Umbilical cord (tissue), 2 donors: Measurements from ENCODE around the gene UGT1A8. TPM values are rescaled to one million over a fixed set of nuclear protein-coding genes. Genes with fewer than 3 reads are reported as not detected.
"Not testable (repeated sequence)": the region's sequence is repeated elsewhere in the genome, so short reads cannot be mapped to it uniquely, and the experiment has no call there.

Experiments
- DNase-seq: peaks from one replicate; pipeline ENCODE4 v3.0.0-alpha.2; 2015; ENCODE audit warnings: low spot score
- total RNA-seq: library from RNA; depleted of rRNA; stranded (reverse); fragments of >200 nt; gene quantifications from one replicate; pipeline ENCODE4 v1.2.3, GENCODE V29; 2014; ENCODE audit warnings: low replicate concordance; ENCODE audit not compliant: insufficient read depth

The UGT1A8 gene
- total RNA-seq, 1 donor from 2014 or later: 6.5 TPM

DNA sequence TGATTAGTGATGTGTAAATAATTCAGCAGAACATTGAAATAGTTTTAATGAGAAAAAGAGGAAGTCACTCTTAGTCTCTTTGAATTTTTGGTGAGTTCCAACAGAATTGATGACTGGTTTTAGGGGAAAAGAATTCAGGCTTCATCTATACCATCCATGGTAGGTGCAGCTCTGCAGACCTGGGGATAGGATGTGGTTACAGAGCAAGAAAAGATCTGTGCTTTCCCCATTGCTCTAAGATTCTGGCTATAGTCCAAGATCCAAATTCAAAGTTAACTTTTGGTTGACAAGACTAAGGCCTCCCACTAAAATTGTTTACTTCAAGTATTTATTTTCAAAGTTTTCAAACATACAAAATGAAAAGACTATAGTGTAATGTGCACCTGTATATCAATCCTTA is 22.4 kb downstream of the UGT1A8 start:
- DNase-seq: no peak

DNA sequence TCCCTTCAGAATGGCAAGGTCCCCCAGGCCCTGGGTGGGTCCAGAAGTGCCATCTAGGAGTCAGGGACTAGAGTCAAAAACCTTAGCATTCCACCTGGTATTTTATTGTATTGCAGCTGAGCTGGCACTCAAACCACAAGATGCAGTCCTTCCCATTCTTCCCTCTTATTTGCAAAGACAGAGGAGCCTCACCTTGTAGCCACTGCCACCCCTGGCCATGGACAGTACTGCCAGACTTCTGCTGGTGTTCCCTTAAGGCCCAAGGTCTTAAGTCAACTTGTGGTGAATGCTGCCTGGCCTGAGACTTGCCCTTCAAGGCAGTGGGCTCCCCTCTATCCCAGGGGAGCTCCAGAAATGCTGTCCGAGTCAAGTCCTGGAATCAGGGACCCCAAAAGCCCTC is 25.7 kb downstream of the UGT1A8 start:
- no peak for DNase-seq

DNA sequence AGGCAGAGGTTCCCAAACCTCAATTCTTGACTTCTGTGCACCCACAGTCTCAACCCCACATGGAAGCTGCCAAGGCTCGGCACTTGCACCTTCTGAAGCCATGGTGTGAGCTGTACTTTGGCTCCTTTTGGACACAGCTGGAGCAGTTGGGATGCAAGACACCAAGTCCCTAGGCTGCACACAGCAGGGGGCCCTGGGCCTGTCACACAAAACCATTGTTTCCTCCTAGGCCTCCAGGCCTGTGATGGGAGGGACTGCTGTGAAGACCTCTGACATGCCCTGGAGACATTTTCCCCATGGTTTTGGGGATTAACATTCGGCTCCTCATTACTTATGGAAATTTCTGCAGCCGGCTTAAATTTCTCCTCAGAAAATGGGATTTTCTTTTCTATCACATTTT is 28.6 kb downstream of the UGT1A8 start:
- not testable (repeated sequence) for DNase-seq

- DNase-seq: no peak
Observed at GRCh38 chr2:233650981-233651380, 33.5 kb downstream of the UGT1A8 start.

DNA sequence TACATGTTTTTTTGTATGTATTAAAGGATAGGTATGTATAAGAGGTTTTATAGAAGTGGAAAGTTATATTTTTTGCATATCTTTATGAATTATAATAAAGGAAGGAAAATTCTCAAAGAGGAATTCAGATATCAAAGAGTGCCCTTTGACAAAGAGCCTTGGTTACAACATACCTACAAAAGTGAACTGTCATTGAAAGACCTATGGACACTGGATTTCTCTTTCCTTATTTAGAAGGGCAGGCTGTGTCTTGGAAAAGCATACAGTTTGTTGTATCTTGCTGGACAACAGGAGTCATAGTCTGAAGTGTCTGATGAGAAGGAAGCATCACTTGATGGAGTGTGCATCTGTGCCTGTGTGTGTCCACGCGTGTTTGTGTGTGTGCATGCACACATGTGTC is 34.0 kb downstream of the UGT1A8 start:
- no peak for DNase-seq

DNA sequence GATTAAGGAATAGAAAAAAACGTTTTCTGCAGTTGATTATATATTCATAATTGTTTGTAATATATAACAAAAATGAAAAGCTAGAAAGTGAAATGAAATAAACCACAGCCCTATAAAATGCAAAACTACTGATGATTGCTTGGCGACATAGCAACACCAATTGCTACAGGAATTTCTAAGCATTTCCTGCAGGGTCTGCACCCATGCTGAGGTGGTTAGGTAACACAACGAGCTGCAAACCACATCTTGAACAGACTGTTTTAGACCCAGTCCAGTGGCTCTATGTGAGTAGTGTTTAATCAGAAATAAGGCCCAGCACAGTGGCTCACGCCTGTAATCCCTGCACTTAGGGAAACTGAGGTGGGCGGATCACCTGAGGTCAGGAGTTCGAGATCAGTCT is 37.1 kb downstream of the UGT1A8 start:
- no peak for DNase-seq

GRCh38 chr2:233655043-233655442 is 37.6 kb downstream of the UGT1A8 start:
- no peak for DNase-seq

GRCh38 chr2:233655943-233656342 is 38.5 kb downstream of the UGT1A8 start:
- not testable (repeated sequence) for DNase-seq

- DNase-seq: no peak
Observed at GRCh38 chr2:233656443-233656842, 39.0 kb downstream of the UGT1A8 start.

DNA sequence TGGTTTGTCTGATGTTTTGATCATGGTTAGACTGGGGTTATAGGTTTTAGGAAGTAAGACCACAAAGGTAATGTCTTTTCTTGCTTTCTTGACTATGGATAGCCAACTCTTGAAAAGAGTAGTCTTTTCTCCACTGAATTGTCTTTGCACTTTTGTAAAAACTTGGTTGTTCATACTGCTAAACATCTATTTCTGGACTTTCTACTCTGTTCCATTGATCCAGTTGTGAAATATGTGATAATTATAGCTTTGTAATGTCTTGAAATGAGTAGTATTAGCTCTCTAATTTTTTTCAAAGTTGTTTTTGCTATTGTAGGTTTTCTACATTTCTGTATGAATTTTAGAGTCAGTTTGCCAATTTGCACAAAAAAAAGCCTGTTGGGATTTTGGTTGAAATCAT is 41.2 kb downstream of the UGT1A8 start:
- DNase-seq: no peak

GRCh38 chr2:233663911-233664310 is 46.5 kb downstream of the UGT1A8 start:
- no peak for DNase-seq

DNA sequence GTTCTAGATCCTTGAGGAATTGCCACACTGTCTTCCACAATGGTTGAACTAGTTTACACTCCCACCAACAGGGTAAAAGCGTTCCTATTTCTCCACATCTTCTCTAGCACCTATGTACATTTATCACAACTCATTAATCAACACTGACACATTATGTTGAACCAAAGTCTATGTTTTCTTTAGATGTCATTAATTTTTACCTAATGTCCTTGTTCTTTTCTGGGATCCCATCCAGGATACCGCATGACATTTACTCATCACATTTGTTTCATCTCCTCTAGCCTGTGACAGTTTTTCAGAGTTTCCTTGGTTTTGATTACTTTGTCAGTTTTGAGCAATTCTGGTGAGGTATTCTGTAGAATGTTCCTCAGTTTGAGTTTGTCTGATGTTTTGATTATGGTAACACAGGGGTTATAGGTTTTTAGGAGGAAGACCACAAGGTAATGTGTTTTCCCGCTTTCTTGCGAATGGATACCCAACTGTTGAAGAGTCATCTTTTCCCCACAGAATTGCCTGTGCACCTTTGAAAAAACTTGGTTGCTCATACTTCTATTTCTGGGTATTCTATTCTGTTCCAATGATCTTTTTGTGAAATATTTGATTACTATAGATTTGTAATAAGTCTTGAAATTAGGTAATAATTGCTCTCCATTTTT is 51.3 kb downstream of the UGT1A8 start:
- no peak for DNase-seq

GRCh38 chr2:233671290-233672161 is 54.1 kb downstream of the UGT1A8 start, which contains the start of gene UGT1A9:
TSS of gene UGT1A9 (plus strand) at chr2:233671898. CDS start at chr2:233671935, 37 bp downstream.
- no peak for DNase-seq

DNA sequence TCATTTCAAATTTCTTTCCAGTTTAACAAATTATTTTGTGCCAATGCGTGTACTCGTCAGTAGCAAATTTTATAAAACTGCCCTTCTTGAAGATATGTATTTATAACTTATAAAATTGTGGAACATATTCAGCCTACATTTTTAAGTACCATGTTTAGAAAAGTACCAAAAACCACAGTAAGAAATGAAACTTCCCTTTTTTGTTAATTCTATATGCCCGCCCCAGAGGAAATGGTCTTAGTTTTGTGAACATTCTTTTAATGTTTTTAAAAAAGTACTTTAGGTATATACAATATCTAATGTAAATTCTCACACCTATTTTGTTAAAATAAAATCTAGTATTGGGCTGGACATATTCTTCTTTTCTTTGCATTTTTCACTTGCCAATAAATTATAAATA is 55.5 kb downstream of the UGT1A8 start:
- DNase-seq: no peak

- DNase-seq: no peak
Observed at GRCh38 chr2:233673896-233674295, 56.5 kb downstream of the UGT1A8 start.

GRCh38 chr2:233674314-233674713 is 56.9 kb downstream of the UGT1A8 start:
- no peak for DNase-seq

GRCh38 chr2:233674995-233675394 is 57.6 kb downstream of the UGT1A8 start:
- DNase-seq: no peak

GRCh38 chr2:233676046-233676445 is 58.6 kb downstream of the UGT1A8 start:
- no peak for DNase-seq

GRCh38 chr2:233679196-233679595 is 61.8 kb downstream of the UGT1A8 start:
- no peak for DNase-seq

- DNase-seq: no peak
Observed at GRCh38 chr2:233680361-233681045, 63.1 kb downstream of the UGT1A8 start.

DNA sequence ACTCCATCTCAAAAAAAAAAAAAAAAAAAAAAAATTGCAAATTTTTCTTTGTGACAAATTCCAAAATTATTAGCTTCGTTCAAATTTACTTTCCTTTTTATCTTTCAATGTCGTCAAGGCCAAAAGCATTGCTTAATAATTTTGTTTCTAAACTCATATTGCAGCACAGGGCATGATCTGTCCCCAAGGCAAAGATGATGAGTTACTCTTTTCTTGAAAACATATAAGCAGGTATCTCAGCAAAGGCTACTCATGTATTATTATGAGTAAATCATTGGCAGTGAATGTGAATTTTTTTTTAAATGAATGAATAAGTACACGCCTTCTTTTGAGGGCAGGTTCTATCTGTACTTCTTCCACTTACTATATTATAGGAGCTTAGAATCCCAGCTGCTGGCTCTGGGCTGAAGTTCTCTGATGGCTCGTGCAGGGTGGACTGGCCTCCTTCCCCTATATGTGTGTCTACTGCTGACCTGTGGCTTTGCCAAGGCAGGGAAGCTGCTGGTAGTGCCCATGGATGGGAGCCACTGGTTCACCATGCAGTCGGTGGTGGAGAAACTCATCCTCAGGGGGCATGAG is 64.2 kb downstream of the UGT1A8 start, which contains the start of gene UGT1A7:
TSS of gene UGT1A7 (plus strand) at position 381 of the 579 bp plus-strand sequence. CDS start at position 418, 37 bp downstream.
- no peak for DNase-seq

- no peak for DNase-seq
Observed at GRCh38 chr2:233684640-233685039, 67.2 kb downstream of the UGT1A8 start.
